Testis (tissue), 3 donors: ENCODE measurements around the gene ZEB2. TPM values are rescaled to one million over a fixed set of nuclear protein-coding genes. Genes with fewer than 3 reads are reported as not detected.

Experiments
- DNase-seq: peaks from one replicate; pipeline ENCODE4 v3.0.0-alpha.2; 2019
- H3K27ac ChIP-seq, 2 donors: fragments of 200-600 bp; sonication (generic); one replicate each; pipeline ENCODE4 v1.5.1; 2019
- H3K27me3 ChIP-seq: fragments of 200-600 bp; sonication (generic); one replicate; pipeline ENCODE4 v1.5.1; 2019
- H3K36me3 ChIP-seq: fragments of 200-600 bp; sonication (generic); one replicate; pipeline ENCODE4 v1.5.1; 2017; ENCODE audit warnings: low read depth; ENCODE audit errors: missing control alignments
- H3K4me1 ChIP-seq: fragments of 200-600 bp; sonication (generic); one replicate; pipeline ENCODE4 v1.5.1; 2019
- H3K4me3 ChIP-seq, 2 donors: fragments of 200-600 bp; sonication (generic); one replicate each; pipeline ENCODE4 v1.5.1; 2017 to 2019
- H3K9me3 ChIP-seq: fragments of 200-600 bp; sonication (generic); one replicate; pipeline ENCODE4 v1.5.1; 2017
- POLR2A ChIP-seq: fragments of 450-650 bp; IDR thresholded peaks from one replicate; pipeline ENCODE4 v1.6.1; 2017; ENCODE audit warnings: antibody characterized with exemption, mild to moderate bottlenecking, moderate library complexity
- WGBS, 2 donors: methylation state at CpG; one replicate each; pipeline ENCODE4 v1.1.5; 2018; 5-methylcytosine and 5-hydroxymethylcytosine counted together
- intact Hi-C: fragments of 100-400 bp; cut with DNase I; formaldehyde crosslinking; loops from one replicate; pipeline ENCODE4 v1.15.1; 2023; ENCODE audit warnings: low total_unique reads
- polyA plus RNA-seq: library from polyadenylated mRNA; stranded (reverse); fragments of 350-450 nt; fragmentation: Illumina TruSeq; extraction: RNeasy Lipid Tissue Mini Kit (QIAGEN cat#74804); gene quantifications from one replicate; pipeline ENCODE4 v1.2.3, GENCODE V29; 2014; ENCODE audit warnings: low read depth, low replicate concordance; ENCODE audit not compliant: insufficient read depth
- total RNA-seq, 2 donors: library from RNA; depleted of rRNA; stranded (reverse); fragments of >200 nt; gene quantifications; one replicate each; pipeline ENCODE4 v1.2.3, GENCODE V29; 2016
- TF ChIP-seq, protein P1 (sequence below), 3 experiments: fragments of 450-650 bp in 2 of 3; fragments of 200-600 bp in 1 of 3; sonication (generic) in 1 of 3; IDR thresholded peaks; one replicate each; pipeline ENCODE4 v1.5.1; 2016 to 2019; ENCODE audit warnings: antibody characterized with exemption in 3 of 3, mild to moderate bottlenecking in 2 of 3, moderate library complexity in 1 of 3

ZEB2 gene
- total and polyA plus RNA-seq, 3 donors from 2014 or later: 38.7 to 96.4 (median 87.8) TPM

DNA sequence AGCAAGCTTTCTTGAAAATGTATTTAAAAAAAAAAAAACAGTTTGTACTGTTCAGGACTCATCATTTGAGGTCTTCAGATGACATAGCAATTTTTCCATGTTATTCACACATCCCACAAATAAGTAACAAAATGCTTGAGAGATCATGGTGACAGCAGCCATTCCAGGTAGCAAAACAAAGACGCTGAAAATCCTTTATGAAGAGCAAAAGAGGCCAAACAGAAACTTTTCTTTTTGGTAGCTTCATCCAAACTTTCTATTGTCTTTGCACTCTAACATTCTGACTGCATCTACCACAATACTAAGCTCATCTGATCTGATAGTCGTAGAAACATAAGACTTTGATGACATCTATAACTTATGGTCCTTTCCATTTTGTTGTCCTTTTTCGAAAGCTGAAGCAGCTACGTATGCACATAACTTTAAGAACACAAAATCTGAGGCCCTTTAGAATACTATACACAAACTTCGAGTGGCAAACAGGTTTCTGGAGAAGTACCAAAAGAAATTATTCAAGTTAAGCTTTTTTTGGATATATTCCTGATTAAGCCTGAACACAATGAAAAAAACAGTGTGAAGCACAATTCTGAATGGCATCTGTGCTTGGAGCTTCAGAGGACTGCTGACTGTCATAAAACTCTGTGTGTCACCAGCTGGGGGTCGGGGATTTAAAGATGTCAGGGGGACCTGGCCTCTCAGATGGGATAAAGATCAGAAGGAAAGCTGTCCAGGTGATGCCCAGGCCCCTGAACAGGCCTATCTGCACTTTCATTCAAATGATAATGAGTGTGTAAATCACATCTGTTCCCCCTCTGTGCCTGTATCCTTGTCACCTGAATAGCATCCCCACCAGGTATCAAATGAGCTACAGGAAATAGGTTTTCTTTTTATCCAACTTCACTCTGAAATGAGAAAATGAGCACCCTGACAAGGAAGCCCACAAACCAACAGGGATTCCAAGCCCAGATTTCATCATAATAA lies 75.8 kb downstream of the ZEB2 start:
- H3K27me3 ChIP-seq: no peaks in the 10 kb centered on the region
- no peak overlapping the region for H3K4me3 ChIP-seq
- WGBS, 2 donors: 44 to 46% methylated on average over 6 of the region's 6 CpGs
- TF ChIP-seq, protein P1, sequence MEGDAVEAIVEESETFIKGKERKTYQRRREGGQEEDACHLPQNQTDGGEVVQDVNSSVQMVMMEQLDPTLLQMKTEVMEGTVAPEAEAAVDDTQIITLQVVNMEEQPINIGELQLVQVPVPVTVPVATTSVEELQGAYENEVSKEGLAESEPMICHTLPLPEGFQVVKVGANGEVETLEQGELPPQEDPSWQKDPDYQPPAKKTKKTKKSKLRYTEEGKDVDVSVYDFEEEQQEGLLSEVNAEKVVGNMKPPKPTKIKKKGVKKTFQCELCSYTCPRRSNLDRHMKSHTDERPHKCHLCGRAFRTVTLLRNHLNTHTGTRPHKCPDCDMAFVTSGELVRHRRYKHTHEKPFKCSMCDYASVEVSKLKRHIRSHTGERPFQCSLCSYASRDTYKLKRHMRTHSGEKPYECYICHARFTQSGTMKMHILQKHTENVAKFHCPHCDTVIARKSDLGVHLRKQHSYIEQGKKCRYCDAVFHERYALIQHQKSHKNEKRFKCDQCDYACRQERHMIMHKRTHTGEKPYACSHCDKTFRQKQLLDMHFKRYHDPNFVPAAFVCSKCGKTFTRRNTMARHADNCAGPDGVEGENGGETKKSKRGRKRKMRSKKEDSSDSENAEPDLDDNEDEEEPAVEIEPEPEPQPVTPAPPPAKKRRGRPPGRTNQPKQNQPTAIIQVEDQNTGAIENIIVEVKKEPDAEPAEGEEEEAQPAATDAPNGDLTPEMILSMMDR (IDR thresholded peaks at IDR 0.05): no peak
- TF ChIP-seq POLR2A: no peak
- H3K27ac ChIP-seq: peak overlapping the region; percentile 76 to 82
- no peaks in the 10 kb centered on the region for H3K9me3 ChIP-seq
- no peak for DNase-seq
- intact Hi-C loops: no loop called here
- H3K4me1 ChIP-seq: peaks cover 42% of the 10 kb centered on the region
- no peaks in the 10 kb centered on the region for H3K36me3 ChIP-seq

DNA sequence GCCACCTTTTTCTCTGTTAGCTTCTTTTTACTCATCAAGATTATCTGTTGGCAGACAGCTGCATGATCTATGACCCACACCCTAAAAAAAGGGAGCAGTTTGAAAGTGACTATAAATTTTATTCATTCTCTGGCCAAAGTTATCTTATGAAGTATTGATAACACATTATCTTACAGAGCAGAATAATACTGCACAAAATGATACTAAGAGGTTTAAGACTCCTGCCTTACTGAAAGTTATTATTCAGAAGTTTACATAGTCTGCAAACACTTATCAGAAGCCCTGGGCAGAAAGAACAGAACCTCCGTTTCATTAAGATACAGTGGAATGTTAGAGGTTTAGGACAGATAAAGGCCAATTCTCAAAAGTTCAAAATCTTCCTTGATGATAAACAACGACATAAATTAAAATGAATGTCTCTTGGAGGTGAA lies 78.2 kb downstream of the ZEB2 start:
- TF ChIP-seq, protein P1 (IDR thresholded peaks at IDR 0.05): no peak
- no peak for TF ChIP-seq POLR2A
- peak overlapping the region; percentile 40 to 82 for H3K27ac ChIP-seq
- no peaks in the 10 kb centered on the region for H3K36me3 ChIP-seq
- WGBS, 2 donors: 18 to 35% methylated on average over 2 of the region's 2 CpGs
- no peaks in the 10 kb centered on the region for H3K9me3 ChIP-seq
- H3K4me1 ChIP-seq: peaks cover 50% of the 10 kb centered on the region
- H3K27me3 ChIP-seq: no peaks in the 10 kb centered on the region
- no peak for DNase-seq
- no peak overlapping the region for H3K4me3 ChIP-seq
- intact Hi-C loops: no loop called here

DNA sequence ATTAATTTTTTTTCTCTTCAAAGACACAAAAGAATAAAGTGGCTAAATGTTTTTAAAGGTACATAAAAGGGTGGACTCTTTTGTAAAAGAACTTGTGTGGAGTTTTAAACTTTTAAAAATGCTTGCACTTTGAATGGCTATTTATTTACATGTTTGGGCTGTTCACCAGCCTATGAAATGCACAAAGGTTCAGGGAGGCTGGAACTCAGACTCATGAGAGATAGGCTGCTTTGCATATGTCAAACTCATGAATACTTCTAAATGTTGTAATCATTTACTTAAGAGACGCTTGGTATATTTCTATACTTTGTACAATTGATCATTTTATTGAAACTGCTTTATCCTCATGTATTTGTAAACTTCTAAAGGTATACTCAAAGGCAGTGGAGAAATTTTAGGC lies 79.9 kb downstream of the ZEB2 start:
- TF ChIP-seq, protein P1 (IDR thresholded peaks at IDR 0.05): no peak
- TF ChIP-seq POLR2A: no peak
- H3K27ac ChIP-seq: peak overlapping the region; percentile 65 to 82
- no peak overlapping the region for H3K4me3 ChIP-seq
- no peaks in the 10 kb centered on the region for H3K27me3 ChIP-seq
- intact Hi-C loops: loop anchor here (10.0 kb wide), 1 partner anchor 75 kb away; no protein-coding TSS in a partner anchor
- peaks cover 56% of the 10 kb centered on the region for H3K4me1 ChIP-seq
- 82 to 94% methylated on average over 1 of the region's 1 CpG for WGBS, 2 donors
- no peaks in the 10 kb centered on the region for H3K36me3 ChIP-seq
- no peak for DNase-seq
- H3K9me3 ChIP-seq: no peaks in the 10 kb centered on the region

DNA sequence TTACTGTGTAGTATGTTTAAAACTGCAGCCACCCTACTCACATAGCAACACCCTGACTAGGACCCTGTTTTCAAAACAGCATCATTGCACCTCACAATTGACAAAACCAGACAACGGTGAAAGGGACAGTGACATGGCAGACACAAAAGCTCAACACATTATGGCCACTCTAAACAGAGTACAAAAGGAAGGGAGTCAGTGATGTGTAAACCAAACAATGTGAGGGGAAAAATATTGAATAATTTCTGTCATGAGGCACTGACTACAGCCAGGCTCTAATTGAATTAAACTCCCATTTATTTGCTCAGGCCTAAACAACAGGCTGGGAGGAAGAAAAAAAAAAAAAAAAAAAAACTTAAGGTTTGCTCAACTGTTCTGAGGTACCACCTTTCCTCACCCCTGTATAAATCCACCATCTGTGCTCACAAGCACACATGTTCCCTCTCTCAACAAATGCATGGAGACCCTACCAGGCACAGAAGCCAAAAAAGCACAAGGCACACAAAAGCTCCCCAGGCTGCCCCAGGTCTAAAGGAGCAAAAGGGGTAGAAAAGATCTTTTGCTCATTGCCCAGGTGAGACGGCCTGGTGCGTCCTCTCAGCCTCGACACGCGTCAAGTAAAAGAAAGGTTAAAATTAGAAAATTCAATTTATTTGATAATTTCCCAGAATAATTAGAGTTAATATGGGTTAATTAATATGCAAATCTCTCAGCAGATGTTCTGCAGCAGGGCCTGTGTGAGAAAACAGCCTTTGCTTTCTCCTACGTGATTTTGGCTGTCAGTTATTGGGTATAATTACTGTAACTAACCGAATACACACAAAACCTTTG lies 80.9 kb downstream of the ZEB2 start:
- TF ChIP-seq, protein P1 (IDR thresholded peaks at IDR 0.05): no peak
- TF ChIP-seq POLR2A: no peak
- H3K27me3 ChIP-seq: no peaks in the 10 kb centered on the region

More for the DNA sequence above, 80.9 kb downstream of the ZEB2 start:
- H3K36me3 ChIP-seq: no peaks in the 10 kb centered on the region
- peaks cover 51% of the 10 kb centered on the region for H3K4me1 ChIP-seq
- H3K4me3 ChIP-seq: no peak overlapping the region
- DNase-seq: no peak
- H3K27ac ChIP-seq: peak overlapping the region; percentile 65 to 82
- WGBS, 2 donors: 68 to 71% methylated on average over 8 of the region's 8 CpGs
- H3K9me3 ChIP-seq: no peaks in the 10 kb centered on the region
- intact Hi-C loops: loop anchor here (10.0 kb wide), 1 partner anchor 76 kb away; no protein-coding TSS in a partner anchor
